Caco-2 (cell line): ENCODE data around the gene NTRK1. TPM values are rescaled to one million over a fixed set of nuclear protein-coding genes. Genes with fewer than 3 reads are reported as not detected.

Source experiments
- BruUV-seq: library from RNA; stranded (reverse); fragments of 400-500 nt; replicated peaks from 2 replicates; lab custom pipeline; 2021; lab: Mats Ljungman, UMichigan
- CTCF ChIA-PET: fragments of 300-600 bp; sonication (Branson Sonifier 250); formaldehyde crosslinking; loops from one replicate; lab custom pipeline; 2022; ENCODE audit warnings: antibody characterized with exemption; lab: Charles Lee
- POLR2A ChIA-PET: fragments of 300-600 bp; sonication (Branson Sonifier 250); formaldehyde crosslinking; loops from one replicate; lab custom pipeline; 2022; ENCODE audit warnings: antibody characterized with exemption; lab: Charles Lee
- DNase-seq, 2 experiments: peaks; one replicate each; pipeline versions ENCODE4 v3.0.0 to v3.0.0-alpha.2; 2020 to 2022
- H3K27me3 ChIP-seq: replicated peaks from 2 replicates; pipeline ENCODE4 v1.6.0; 2011; ENCODE audit warnings: low read length; ENCODE audit not compliant: control insufficient read depth, insufficient read depth
- H3K36me3 ChIP-seq: 2 replicates; pipeline ENCODE4 v1.5.1; 2011; ENCODE audit warnings: low read length; ENCODE audit not compliant: control insufficient read depth, insufficient read depth
- H3K4me1 ChIP-seq: fragments of 250-450 bp; sonication (Bioruptor Pico); 2 replicates; pipeline ENCODE4 v1.5.1; 2020; ENCODE audit warnings: mild to moderate bottlenecking
- H3K4me3 ChIP-seq: 2 replicates; pipeline ENCODE4 v1.5.1; 2011; ENCODE audit warnings: low read depth, mild to moderate bottlenecking, control low read depth, low read length
- H3K9me3 ChIP-seq: fragments of 250-450 bp; sonication (Bioruptor Pico); 2 replicates; pipeline ENCODE4 v1.5.1; 2020; ENCODE audit warnings: mild to moderate bottlenecking, moderate library complexity
- H3K27ac Mint-ChIP-seq: one replicate; pipeline ENCODE4 v1.8.0; 2022; ENCODE audit warnings: mixed read lengths; ENCODE audit not compliant: unreplicated experiment
- H3K27me3 Mint-ChIP-seq: one replicate; pipeline ENCODE4 v1.8.0; 2022; ENCODE audit warnings: mixed read lengths; ENCODE audit not compliant: insufficient read depth, unreplicated experiment
- H3K36me3 Mint-ChIP-seq: one replicate; pipeline ENCODE4 v1.8.0; 2022; ENCODE audit warnings: mild to moderate bottlenecking, mixed read lengths; ENCODE audit not compliant: insufficient read depth, unreplicated experiment
- H3K4me1 Mint-ChIP-seq: one replicate; pipeline ENCODE4 v1.8.0; 2022; ENCODE audit warnings: low read depth, mixed read lengths; ENCODE audit not compliant: unreplicated experiment
- H3K4me3 Mint-ChIP-seq: one replicate; pipeline ENCODE4 v1.8.0; 2022; ENCODE audit warnings: mild to moderate bottlenecking, moderate library complexity, mixed read lengths; ENCODE audit not compliant: unreplicated experiment
- H3K9me3 Mint-ChIP-seq: one replicate; pipeline ENCODE4 v1.8.0; 2022; ENCODE audit warnings: mixed read lengths; ENCODE audit not compliant: unreplicated experiment
- CTCF ChIP-seq, 2 experiments: fragments of 200-600 bp in 1 of 2; IDR thresholded peaks; 1 replicate in 1 of 2; 2 replicates in 1 of 2; pipeline versions ENCODE4 v1.5.1 to v1.8.0; 2011 to 2022; ENCODE audit warnings: antibody characterized with exemption in 1 of 2, control low read depth in 1 of 2, inconsistent platforms in 1 of 2, low read depth in 1 of 2, low read length in 1 of 2, mild to moderate bottlenecking in 1 of 2, moderate library complexity in 1 of 2; ENCODE audit not compliant: insufficient read depth in 1 of 2, severe bottlenecking in 1 of 2, unreplicated experiment in 1 of 2
- intact Hi-C: fragments of 100-400 bp; cut with micrococcal nuclease; formaldehyde crosslinking; loops from one replicate; pipeline ENCODE4 v1.10.0; 2022; ENCODE audit not compliant: unreplicated experiment
- total RNA-seq: library from RNA; stranded (reverse); gene quantifications from 2 replicates; pipeline ENCODE4 v1.2.3, GENCODE V29; 2022

The NTRK1 gene
- total RNA-seq, 1 experiment from 2014 or later: not detected

- no peaks in the 10 kb centered on the region for H3K36me3 ChIP-seq
- no peak for TF ChIP-seq CTCF (IDR thresholded peaks at IDR 0.05; ENCODE audit: insufficient read depth in 1 of 2, low read depth in 1 of 2, low read length in 1 of 2, severe bottlenecking in 1 of 2, unreplicated experiment in 1 of 2)
- no TSS peak for BruUV-seq
- Mint-ChIP-seq H3K9me3 (no peaks in the 10 kb centered on the region), H3K4me3 (no peak overlapping the region), H3K36me3 (no peaks in the 10 kb centered on the region), H3K27me3 (peaks cover 8% of the 10 kb centered on the region), H3K4me1 (no peaks in the 10 kb centered on the region), H3K27ac (no peak overlapping the region)
- ChIA-PET CTCF (interaction anchor here (1.2 to 1.7 kb wide), 4 partner anchors 26 to 196 kb away, joined by 3 to 4 read pairs (median 4); partner anchors contain the start of gene INSRR), POLR2A (no interaction called here)
- DNase-seq: no peak
- no peaks in the 10 kb centered on the region for H3K9me3 ChIP-seq
- H3K4me1 ChIP-seq: no peaks in the 10 kb centered on the region
- no peak overlapping the region for H3K4me3 ChIP-seq
- intact Hi-C loops: no loop called here
- no peaks in the 10 kb centered on the region for H3K27me3 ChIP-seq
These were observed 25.3 kb downstream of the NTRK1 start for GRCh38 chr1:156885880-156886355.

GRCh38 chr1:156886583-156887281, 26.1 kb downstream of the NTRK1 start:
- H3K27me3 ChIP-seq: no peaks in the 10 kb centered on the region
- no TSS peak for BruUV-seq
- Mint-ChIP-seq H3K4me3 (no peak overlapping the region), H3K36me3 (no peaks in the 10 kb centered on the region), H3K9me3 (no peaks in the 10 kb centered on the region), H3K27me3 (peaks cover 12% of the 10 kb centered on the region), H3K4me1 (no peaks in the 10 kb centered on the region), H3K27ac (no peak overlapping the region)
- intact Hi-C loops: no loop called here
- DNase-seq: no peak
- ChIA-PET CTCF (interaction anchor here (0.7 to 2.0 kb wide), 4 partner anchors 27 to 197 kb away, joined by 3 to 6 read pairs (median 4); partner anchors contain the start of gene INSRR), POLR2A (interaction anchor here (0.7 kb wide), 1 partner anchor 161 kb away, joined by 3 read pairs; no protein-coding TSS in a partner anchor)
- no peaks in the 10 kb centered on the region for H3K4me1 ChIP-seq
- H3K4me3 ChIP-seq: no peak overlapping the region
- TF ChIP-seq CTCF (IDR thresholded peaks at IDR 0.05; ENCODE audit: insufficient read depth in 1 of 2, low read depth in 1 of 2, low read length in 1 of 2, severe bottlenecking in 1 of 2, unreplicated experiment in 1 of 2): no peak
- H3K9me3 ChIP-seq: no peaks in the 10 kb centered on the region
- no peaks in the 10 kb centered on the region for H3K36me3 ChIP-seq

GRCh38 chr1:156887317-156887716, 26.7 kb downstream of the NTRK1 start:
- Histone ChIP-seq H3K4me3 (no peak overlapping the region), H3K27me3 (no peaks in the 10 kb centered on the region), H3K4me1 (peaks cover 4% of the 10 kb centered on the region; the same call in 1 of the 2 replicates), H3K36me3 (no peaks in the 10 kb centered on the region), H3K9me3 (no peaks in the 10 kb centered on the region)
- no peaks in the 10 kb centered on the region for H3K4me1 Mint-ChIP-seq
- intact Hi-C loops: no loop called here
- no peak for TF ChIP-seq CTCF (IDR thresholded peaks at IDR 0.05; ENCODE audit: insufficient read depth in 1 of 2, low read depth in 1 of 2, low read length in 1 of 2, severe bottlenecking in 1 of 2, unreplicated experiment in 1 of 2)
- H3K27me3 Mint-ChIP-seq: peaks cover 12% of the 10 kb centered on the region
- BruUV-seq: no TSS peak
- H3K9me3 Mint-ChIP-seq: no peaks in the 10 kb centered on the region
- H3K4me3 Mint-ChIP-seq: no peak overlapping the region
- no peak overlapping the region for H3K27ac Mint-ChIP-seq
- ChIA-PET POLR2A (interaction anchor here (0.7 kb wide), 1 partner anchor 162 kb away, joined by 3 read pairs; no protein-coding TSS in a partner anchor), CTCF (interaction anchor here (0.7 to 2.0 kb wide), 5 partner anchors 28 to 198 kb away, joined by 3 to 6 read pairs (median 4); partner anchors contain the start of gene INSRR)
- DNase-seq: no peak
- no peaks in the 10 kb centered on the region for H3K36me3 Mint-ChIP-seq
